Esophagus muscularis mucosa (tissue), 4 donors: ENCODE results near the gene GCGR. TPM values are rescaled to one million over a fixed set of nuclear protein-coding genes. Genes with fewer than 3 reads are reported as not detected.

Source experiments
- DNase-seq: peaks from one replicate; pipeline ENCODE4 v3.0.0-alpha.2; 2017; ENCODE audit errors: extremely low spot score
- H3K27ac ChIP-seq, 4 donors: fragments of 200-600 bp; sonication (generic); replicated peaks in 1 of 4; 1 replicate in 3 of 4; 2 replicates in 1 of 4; pipeline ENCODE4 v1.5.1; 2016 to 2019; ENCODE audit warnings: mild to moderate bottlenecking in 1 of 4
- H3K27me3 ChIP-seq, 4 donors: fragments of 200-600 bp; sonication (generic); one replicate each; pipeline versions ENCODE4 v1.5.1 to v1.6.0; 2016 to 2019
- H3K36me3 ChIP-seq, 4 donors: fragments of 200-600 bp; sonication (generic); one replicate each; pipeline ENCODE4 v1.5.1; 2016 to 2019
- H3K4me1 ChIP-seq, 4 donors: fragments of 200-600 bp; sonication (generic); one replicate each; pipeline ENCODE4 v1.5.1; 2016 to 2019
- H3K4me3 ChIP-seq, 4 donors: fragments of 200-600 bp; sonication (generic); 1 replicate in 2 of 4; 2 replicates in 2 of 4; pipeline ENCODE4 v1.5.1; 2016 to 2019; ENCODE audit warnings: mild to moderate bottlenecking in 4 of 4, moderate library complexity in 1 of 4
- H3K9me3 ChIP-seq, 4 donors: fragments of 200-600 bp; sonication (generic); 1 replicate in 3 of 4; 2 replicates in 1 of 4; pipeline ENCODE4 v1.5.1; 2016 to 2019
- EP300 ChIP-seq: sonication (generic); formaldehyde crosslinking; IDR thresholded peaks from one replicate; pipeline ENCODE4 v1.6.1; 2017; ENCODE audit warnings: antibody characterized with exemption
- POLR2A ChIP-seq: fragments of 450-650 bp; IDR thresholded peaks from one replicate; pipeline ENCODE4 v1.6.1; 2017; ENCODE audit warnings: antibody characterized with exemption, moderate library complexity, mild to moderate bottlenecking, low read depth
- POLR2AphosphoS5 ChIP-seq, 2 donors: sonication (generic); formaldehyde crosslinking; IDR thresholded peaks; one replicate each; pipeline ENCODE4 v1.6.1; 2017; ENCODE audit warnings: antibody characterized with exemption in 2 of 2
- WGBS: methylation state at CpG from one replicate; pipeline ENCODE4 v1.1.5; 2018; 5-methylcytosine and 5-hydroxymethylcytosine counted together
- intact Hi-C: fragments of 100-400 bp; cut with DNase I; formaldehyde crosslinking; loops from one replicate; pipeline ENCODE4 v1.15.1; 2023
- total RNA-seq, 4 donors: library from RNA; depleted of rRNA; stranded (reverse); fragments of >200 nt; gene quantifications; one replicate each; pipeline versions ENCODE4 v1.1.0 to v1.2.1, GENCODE V29; 2016
- TF ChIP-seq, protein P1 (sequence below), 3 experiments: fragments of 200-600 bp in 2 of 3; fragments of 450-650 bp in 1 of 3; sonication (generic) in 2 of 3; IDR thresholded peaks; one replicate each; pipeline ENCODE4 v1.5.1; 2017 to 2019; ENCODE audit warnings: antibody characterized with exemption in 3 of 3, mild to moderate bottlenecking in 2 of 3, moderate library complexity in 1 of 3

GCGR gene
- total RNA-seq, 4 donors from 2014 or later = 0.17 to 0.40 TPM; not detected in 2

DNA sequence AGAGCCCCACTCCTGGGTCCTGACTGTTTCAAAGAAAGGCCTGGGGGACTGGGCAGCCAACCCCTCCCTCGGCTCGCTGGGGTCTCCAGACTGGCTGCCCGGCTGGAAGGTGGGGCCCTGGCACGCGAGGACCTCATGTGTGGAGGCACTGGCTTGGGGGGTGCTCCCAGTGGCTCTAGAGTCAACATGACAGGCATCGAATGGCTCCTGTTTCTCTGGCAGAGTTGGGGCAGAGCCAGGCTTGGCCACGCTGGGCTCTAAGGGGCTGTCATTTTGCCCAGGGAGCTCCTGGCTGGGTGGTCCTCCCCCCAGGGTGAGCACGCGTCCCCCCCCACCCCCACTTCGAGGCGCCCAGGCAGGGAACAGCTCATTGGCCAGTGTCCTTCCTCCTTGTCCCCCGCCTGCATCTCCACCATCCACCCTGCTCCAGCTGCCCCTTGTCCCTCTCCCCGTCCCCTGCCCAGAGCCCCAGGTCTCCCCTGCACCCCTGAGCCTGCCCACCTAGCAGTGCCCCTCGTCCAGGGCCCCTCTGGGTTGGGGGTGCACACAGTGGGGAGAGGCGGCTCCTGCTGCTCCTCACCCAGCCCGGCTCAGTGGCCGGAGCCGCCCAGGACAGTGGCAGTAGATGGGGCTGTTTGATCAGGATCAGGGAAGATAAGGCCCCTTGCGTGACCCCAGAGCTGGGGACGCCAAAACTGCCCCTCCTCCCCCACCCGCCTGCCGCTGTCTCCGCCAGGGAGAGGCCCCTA lies 2.7 kb downstream of the GCGR start:
- DNase-seq = no peak
- no peak overlapping the region for H3K27ac ChIP-seq
- no peaks in the 10 kb centered on the region for H3K36me3 ChIP-seq
- intact Hi-C loops = no loop called here
- no peak overlapping the region for H3K4me3 ChIP-seq
- 33% methylated on average over 11 of the region's 23 CpGs for WGBS
- H3K4me1 ChIP-seq = peaks cover 12 to 24% (median 20%) of the 10 kb centered on the region in 4 donors
- H3K9me3 ChIP-seq = no peaks in the 10 kb centered on the region
- peaks cover 0 to 97% (median 48%) of the 10 kb centered on the region in 4 donors for H3K27me3 ChIP-seq
- TF ChIP-seq, protein P1, sequence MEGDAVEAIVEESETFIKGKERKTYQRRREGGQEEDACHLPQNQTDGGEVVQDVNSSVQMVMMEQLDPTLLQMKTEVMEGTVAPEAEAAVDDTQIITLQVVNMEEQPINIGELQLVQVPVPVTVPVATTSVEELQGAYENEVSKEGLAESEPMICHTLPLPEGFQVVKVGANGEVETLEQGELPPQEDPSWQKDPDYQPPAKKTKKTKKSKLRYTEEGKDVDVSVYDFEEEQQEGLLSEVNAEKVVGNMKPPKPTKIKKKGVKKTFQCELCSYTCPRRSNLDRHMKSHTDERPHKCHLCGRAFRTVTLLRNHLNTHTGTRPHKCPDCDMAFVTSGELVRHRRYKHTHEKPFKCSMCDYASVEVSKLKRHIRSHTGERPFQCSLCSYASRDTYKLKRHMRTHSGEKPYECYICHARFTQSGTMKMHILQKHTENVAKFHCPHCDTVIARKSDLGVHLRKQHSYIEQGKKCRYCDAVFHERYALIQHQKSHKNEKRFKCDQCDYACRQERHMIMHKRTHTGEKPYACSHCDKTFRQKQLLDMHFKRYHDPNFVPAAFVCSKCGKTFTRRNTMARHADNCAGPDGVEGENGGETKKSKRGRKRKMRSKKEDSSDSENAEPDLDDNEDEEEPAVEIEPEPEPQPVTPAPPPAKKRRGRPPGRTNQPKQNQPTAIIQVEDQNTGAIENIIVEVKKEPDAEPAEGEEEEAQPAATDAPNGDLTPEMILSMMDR (IDR thresholded peaks at IDR 0.05) = no peak
- TF ChIP-seq POLR2A = no peak

DNA sequence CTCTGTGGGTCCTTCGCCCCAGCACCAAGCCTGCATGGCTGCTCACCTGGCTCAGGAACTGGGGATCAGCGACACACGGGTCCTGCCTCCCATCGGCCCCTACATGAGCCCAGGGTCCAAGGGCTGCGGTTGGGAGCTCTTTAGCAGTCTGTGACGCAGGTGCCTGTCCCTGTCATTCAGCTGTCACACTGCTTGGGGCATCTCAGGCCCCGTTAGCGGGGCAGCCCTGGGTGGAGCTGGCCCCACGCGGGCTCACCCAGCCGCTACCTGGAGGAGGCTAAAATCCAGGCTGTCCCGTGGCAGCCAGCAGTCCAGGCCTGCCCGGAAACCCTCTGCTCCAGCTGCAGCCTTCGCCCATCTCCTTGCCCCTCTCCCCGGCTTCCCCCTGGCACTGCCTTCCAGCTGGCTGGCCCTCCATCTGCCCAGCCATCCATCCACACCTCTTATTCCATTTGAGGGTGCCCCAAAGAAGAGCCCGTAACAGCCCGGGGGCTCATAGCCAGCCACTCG lies 3.3 kb downstream of the GCGR start:
- intact Hi-C loops = no loop called here
- Histone ChIP-seq H3K36me3 (no peaks in the 10 kb centered on the region), H3K27ac (no peak overlapping the region), H3K27me3 (peaks cover 0 to 97% (median 44%) of the 10 kb centered on the region in 4 donors), H3K4me3 (no peak overlapping the region), H3K9me3 (no peaks in the 10 kb centered on the region), H3K4me1 (peaks cover 12 to 24% (median 20%) of the 10 kb centered on the region in 4 donors)
- WGBS = 60% methylated on average over 11 of the region's 18 CpGs
- no peak for DNase-seq
- TF ChIP-seq EP300 (no peak), POLR2AphosphoS5 (IDR thresholded peaks at IDR 0.05) (no peak), POLR2A (no peak)
- TF ChIP-seq, protein P1 (IDR thresholded peaks at IDR 0.05) = no peak

DNA sequence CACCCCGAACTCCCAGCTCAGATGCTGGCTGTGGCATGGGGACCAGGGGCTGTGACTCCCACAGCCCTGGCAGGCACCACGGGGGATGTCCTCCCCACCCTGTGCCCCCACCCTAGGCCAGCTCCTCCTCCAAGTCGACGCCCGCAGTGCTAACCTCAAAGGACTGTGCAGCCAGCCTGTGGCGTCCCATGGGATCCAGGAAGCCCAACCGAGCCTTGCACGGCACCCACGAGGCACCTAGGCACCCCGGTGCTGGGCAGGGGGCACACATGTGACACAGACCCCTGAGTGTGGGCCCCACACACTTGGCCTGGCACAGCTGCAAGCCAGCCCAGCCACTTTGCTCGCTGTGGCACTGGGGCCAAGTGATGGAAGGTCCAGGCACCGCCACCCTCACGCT lies 3.9 kb downstream of the GCGR start:
- 80% methylated on average over 1 of the region's 13 CpGs for WGBS
- Histone ChIP-seq H3K4me3 (no peak overlapping the region), H3K36me3 (no peaks in the 10 kb centered on the region), H3K9me3 (no peaks in the 10 kb centered on the region), H3K27me3 (peaks cover 0 to 97% (median 38%) of the 10 kb centered on the region in 4 donors), H3K27ac (no peak overlapping the region), H3K4me1 (peaks cover 12 to 24% (median 20%) of the 10 kb centered on the region in 4 donors)
- TF ChIP-seq, protein P1 (IDR thresholded peaks at IDR 0.05) = no peak
- no peak for TF ChIP-seq POLR2A
- no peak for TF ChIP-seq POLR2AphosphoS5 (IDR thresholded peaks at IDR 0.05)
- TF ChIP-seq EP300 = no peak
- intact Hi-C loops = no loop called here
- DNase-seq = no peak

DNA sequence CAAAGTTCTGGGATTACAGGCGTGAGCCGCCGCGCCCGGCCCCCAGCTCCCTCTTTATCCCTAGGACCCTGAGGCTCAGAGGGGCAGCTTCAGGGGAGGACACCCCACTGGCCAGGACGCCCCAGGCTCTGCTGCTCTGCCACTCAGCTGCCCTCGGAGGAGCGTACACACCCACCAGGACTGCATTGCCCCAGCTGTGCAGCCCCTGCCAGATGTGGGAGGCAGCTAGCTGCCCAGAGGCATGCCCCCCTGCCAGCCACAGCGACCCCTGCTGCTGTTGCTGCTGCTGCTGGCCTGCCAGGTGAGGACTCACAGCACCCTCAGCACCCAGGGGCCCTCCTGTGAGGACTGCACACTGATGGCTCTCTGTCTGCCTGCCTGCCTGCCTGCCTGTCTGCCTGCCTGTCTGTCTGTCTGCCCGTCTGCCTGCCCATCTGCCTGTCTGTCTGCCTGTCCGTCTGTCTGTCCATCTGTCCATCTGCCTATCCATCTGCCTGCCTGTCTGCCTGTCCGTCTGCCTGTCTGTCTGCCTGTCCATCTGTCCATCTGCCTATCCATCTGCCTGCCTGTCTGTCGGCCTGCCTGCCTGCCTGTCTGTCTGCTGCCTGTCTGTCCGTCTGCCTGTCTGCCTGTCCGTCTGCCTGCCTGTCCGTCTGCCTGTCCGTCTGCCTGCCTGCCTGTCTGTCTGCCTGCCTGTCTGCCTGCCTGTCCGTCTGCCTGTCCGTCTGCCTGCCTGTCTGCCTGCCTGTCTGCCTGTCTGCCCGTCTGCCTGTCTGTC lies 5.0 kb downstream of the GCGR start:
- intact Hi-C loops = no loop called here
- Histone ChIP-seq H3K36me3 (no peaks in the 10 kb centered on the region), H3K4me1 (peaks cover 8 to 13% (median 13%) of the 10 kb centered on the region in 4 donors), H3K27ac (no peak overlapping the region), H3K9me3 (no peaks in the 10 kb centered on the region), H3K27me3 (peaks cover 0 to 97% (median 28%) of the 10 kb centered on the region in 4 donors), H3K4me3 (no peak overlapping the region)
- no peak for DNase-seq
- TF ChIP-seq EP300 = no peak
- TF ChIP-seq POLR2AphosphoS5 (IDR thresholded peaks at IDR 0.05) = no peak
- TF ChIP-seq POLR2A = no peak
- TF ChIP-seq, protein P1 (IDR thresholded peaks at IDR 0.05) = no peak
- 67% methylated on average over 15 of the region's 20 CpGs for WGBS
